Measurements from ENCODE around the gene RHOV. TPM values are rescaled to one million over a fixed set of nuclear protein-coding genes. Genes with fewer than 3 reads are reported as not detected.

The RHOV gene
- polyA plus RNA-seq, 1 of the 3 experiments (the other 2 are of a cell fraction), result 0.62 TPM

GRCh38 chr15:40836020-40836419 is 38.0 kb downstream of the RHOV start:
- Histone ChIP-seq H3K36me3 (replicated peaks in 1 of 2; ENCODE audit: control insufficient read depth in 1 of 2, insufficient read depth in 2 of 2, low read length in 1 of 2) (no peaks in the 10 kb centered on the region), H3K9me3 (no peaks in the 10 kb centered on the region), H4K20me1 (ENCODE audit: insufficient read depth) (no peaks in the 10 kb centered on the region), H3K4me3 (ENCODE audit: low read depth in 2 of 2, low read length in 1 of 2) (no peak overlapping the region), H3K9ac (no peak overlapping the region), H3K27me3 (ENCODE audit: insufficient read depth) (no peaks in the 10 kb centered on the region), H3K4me2 (no peak overlapping the region), H3F3A (replicated peaks; ENCODE audit: insufficient read depth) (no peaks in the 10 kb centered on the region), H3K79me2 (ENCODE audit: insufficient read depth) (no peaks in the 10 kb centered on the region), H3K9me2 (no peaks in the 10 kb centered on the region), H3K4me1 (ENCODE audit: control insufficient read depth in 1 of 2, insufficient read depth in 2 of 2, low read depth in 1 of 2, low read length in 1 of 2) (peaks cover 0 to 3% of the 10 kb centered on the region in 2 experiments; a peak in 1 of 4 replicates), H2AFZ (ENCODE audit: low read depth) (no peak overlapping the region), H3K27ac (ENCODE audit: low read depth in 2 of 2, low read length in 1 of 2) (no peak overlapping the region)
- POLR2A ChIA-PET, result no interaction called here
- no peak for DNase-seq
- 86% methylated on average over 1 of the region's 1 CpG for WGBS (ENCODE audit: low lambda C conversion rate)
- CTCF ChIA-PET, result no interaction called here
- no peak for TF ChIP-seq RAD21 (IDR thresholded peaks at IDR 0.05; ENCODE audit: low read length)
- TF ChIP-seq SMC3 (IDR thresholded peaks at IDR 0.05; ENCODE audit: low read depth, low read length), result no peak
- TF ChIP-seq EZH2phosphoT487 (IDR thresholded peaks at IDR 0.05; ENCODE audit: borderline replicate concordance, low read depth), result no peak
- TF ChIP-seq USF1 (IDR thresholded peaks at IDR 0.05; ENCODE audit: borderline replicate concordance, low read depth), result no peak
- TF ChIP-seq TAF1 (IDR thresholded peaks at IDR 0.05; ENCODE audit: borderline replicate concordance, low read depth, low read length), result no peak
- no peak for TF ChIP-seq MXI1 (IDR thresholded peaks at IDR 0.05; ENCODE audit: low read depth, low read length)
- TF ChIP-seq MAX (IDR thresholded peaks at IDR 0.05; ENCODE audit: low read depth), result no peak
- TF ChIP-seq JUND (IDR thresholded peaks at IDR 0.05), result no peak
- no peak for TF ChIP-seq RCOR1 (IDR thresholded peaks at IDR 0.05; ENCODE audit: low read length)
- no peak for TF ChIP-seq GATA2 (CRISPR knock-in tag; IDR thresholded peaks at IDR 0.05)

- Histone ChIP-seq H3K4me2 (no peak overlapping the region), H3K9ac (no peak overlapping the region), H3K9me3 (no peaks in the 10 kb centered on the region), H3K27me3 (ENCODE audit: insufficient read depth) (no peaks in the 10 kb centered on the region), H2AFZ (ENCODE audit: low read depth) (no peak overlapping the region), H4K20me1 (ENCODE audit: insufficient read depth) (no peaks in the 10 kb centered on the region), H3K36me3 (replicated peaks in 1 of 2; ENCODE audit: control insufficient read depth in 1 of 2, insufficient read depth in 2 of 2, low read length in 1 of 2) (no peaks in the 10 kb centered on the region), H3K27ac (ENCODE audit: low read depth in 2 of 2, low read length in 1 of 2) (no peak overlapping the region), H3K79me2 (ENCODE audit: insufficient read depth) (no peaks in the 10 kb centered on the region), H3K4me3 (ENCODE audit: low read depth in 2 of 2, low read length in 1 of 2) (no peak overlapping the region), H3F3A (replicated peaks; ENCODE audit: insufficient read depth) (no peaks in the 10 kb centered on the region), H3K9me2 (no peaks in the 10 kb centered on the region), H3K4me1 (ENCODE audit: control insufficient read depth in 1 of 2, insufficient read depth in 2 of 2, low read depth in 1 of 2, low read length in 1 of 2) (peaks cover 0 to 3% of the 10 kb centered on the region in 2 experiments; a peak in 1 of 4 replicates)
- ChIA-PET POLR2A (interaction anchor here (0.6 kb wide), 1 partner anchor 111 kb away, joined by 4 read pairs; no protein-coding TSS in a partner anchor), CTCF (interaction anchor here (0.7 kb wide), 1 partner anchor 191 kb away, joined by 3 read pairs; no protein-coding TSS in a partner anchor)
- DNase-seq, result no peak
- TF ChIP-seq GATA2 (CRISPR knock-in tag; IDR thresholded peaks at IDR 0.05), result no peak
These were observed 41.1 kb downstream of the RHOV start for GRCh38 chr15:40832903-40833302.

GRCh38 chr15:40831861-40832260 is 42.2 kb downstream of the RHOV start:
- no peaks in the 10 kb centered on the region for H3K36me3 ChIP-seq (replicated peaks in 1 of 2; ENCODE audit: control insufficient read depth in 1 of 2, insufficient read depth in 2 of 2, low read length in 1 of 2)
- no peak overlapping the region for H3K4me3 ChIP-seq (ENCODE audit: low read depth in 2 of 2, low read length in 1 of 2)
- TF ChIP-seq MAX (IDR thresholded peaks at IDR 0.05; ENCODE audit: low read depth), result no peak
- no peak for TF ChIP-seq RAD21 (IDR thresholded peaks at IDR 0.05; ENCODE audit: low read length)
- TF ChIP-seq PBX3 (IDR thresholded peaks at IDR 0.05), result no peak
- TF ChIP-seq NRF1 (IDR thresholded peaks at IDR 0.05; ENCODE audit: low read depth, low read length), result no peak
- no peak for TF ChIP-seq RFX5 (IDR thresholded peaks at IDR 0.05; ENCODE audit: low read length)
- TF ChIP-seq CHD2 (IDR thresholded peaks at IDR 0.05; ENCODE audit: low read length, partially characterized antibody), result no peak
- no peak for TF ChIP-seq GATA2 (CRISPR knock-in tag; IDR thresholded peaks at IDR 0.05)
- TF ChIP-seq POLR2AphosphoS5 (IDR thresholded peaks at IDR 0.05; ENCODE audit: low read depth, low read length), result no peak
- TF ChIP-seq GABPA (IDR thresholded peaks at IDR 0.05; ENCODE audit: low read depth), result no peak
- TF ChIP-seq SMC3 (IDR thresholded peaks at IDR 0.05; ENCODE audit: low read depth, low read length), result no peak
- TF ChIP-seq CTCF (IDR thresholded peaks at IDR 0.05), result no peak
- TF ChIP-seq ELF1 (IDR thresholded peaks at IDR 0.05), result no peak
- TF ChIP-seq SIN3A (IDR thresholded peaks at IDR 0.05; ENCODE audit: borderline replicate concordance, low read depth, low read length), result no peak
- no peak for TF ChIP-seq NFIC (IDR thresholded peaks at IDR 0.05; ENCODE audit: borderline replicate concordance)
- no peak for TF ChIP-seq TAF1 (IDR thresholded peaks at IDR 0.05; ENCODE audit: borderline replicate concordance, low read depth, low read length)

More at GRCh38 chr15:40831861-40832260, 42.2 kb downstream of the RHOV start:
- Histone ChIP-seq H3F3A (replicated peaks; ENCODE audit: insufficient read depth) (no peaks in the 10 kb centered on the region), H3K9me2 (no peaks in the 10 kb centered on the region), H3K9me3 (no peaks in the 10 kb centered on the region), H3K27ac (ENCODE audit: low read depth in 2 of 2, low read length in 1 of 2) (no peak overlapping the region), H3K79me2 (ENCODE audit: insufficient read depth) (no peaks in the 10 kb centered on the region), H3K27me3 (ENCODE audit: insufficient read depth) (no peaks in the 10 kb centered on the region), H3K9ac (no peak overlapping the region), H2AFZ (ENCODE audit: low read depth) (no peak overlapping the region), H3K4me2 (no peak overlapping the region), H3K4me1 (ENCODE audit: control insufficient read depth in 1 of 2, insufficient read depth in 2 of 2, low read depth in 1 of 2, low read length in 1 of 2) (peaks cover 0 to 3% of the 10 kb centered on the region in 2 experiments; a peak in 1 of 4 replicates), H4K20me1 (ENCODE audit: insufficient read depth) (no peaks in the 10 kb centered on the region)
- DNase-seq, result no peak
- WGBS (ENCODE audit: low lambda C conversion rate), result 33% methylated on average over 1 of the region's 1 CpG
- ChIA-PET POLR2A (no interaction called here), CTCF (no interaction called here)

Data from SK-N-SH (cell line).